GM13977 (cell line): ENCODE results near the gene PLEKHN1.

ENCODE experiments used
- DNase-seq: peaks from one replicate; pipeline ENCODE4 v3.0.0; 2012; ENCODE audit warnings: low spot score
- in situ Hi-C: fragments of 300-500 bp; cut with MboI; formaldehyde crosslinking; loops from one replicate; pipeline ENCODE4 v1.12.0; 2022; ENCODE audit warnings: low sequenced_read_pairs, low pct_unique_long_range_greater_than_20kb, mixed read lengths, inconsistent platforms; ENCODE audit not compliant: unreplicated experiment
- TF ChIP-seq, protein P1 (sequence below): IDR thresholded peaks from 2 replicates; pipeline ENCODE4 v1.5.1; 2012; ENCODE audit warnings: mild to moderate bottlenecking, control low read depth; ENCODE audit not compliant: insufficient read depth; ENCODE audit errors: extremely low read depth, missing control alignments

The PLEKHN1 gene

DNA sequence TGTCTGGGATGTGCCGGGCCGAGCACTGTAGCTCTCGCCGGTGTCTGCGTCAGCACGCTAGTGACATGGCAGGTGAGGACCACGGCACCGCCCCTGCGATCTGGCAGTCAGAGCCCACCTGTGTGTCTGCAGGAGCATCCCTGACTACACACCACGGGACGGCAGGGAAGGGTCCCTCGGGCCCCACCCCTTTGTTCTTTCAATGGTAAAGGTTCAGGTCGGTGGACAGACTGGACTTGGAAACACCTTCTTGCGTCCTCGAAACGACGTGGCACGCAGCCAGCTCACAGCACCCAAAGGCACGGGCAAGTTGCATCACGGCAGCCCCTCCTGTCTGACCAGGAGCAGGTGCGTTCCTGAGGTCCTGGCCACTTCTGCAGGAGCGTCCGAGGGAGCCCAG, 46.3 kb upstream of the PLEKHN1 start:
- in situ Hi-C loops = no loop called here
- no peak for DNase-seq
- TF ChIP-seq, protein P1, sequence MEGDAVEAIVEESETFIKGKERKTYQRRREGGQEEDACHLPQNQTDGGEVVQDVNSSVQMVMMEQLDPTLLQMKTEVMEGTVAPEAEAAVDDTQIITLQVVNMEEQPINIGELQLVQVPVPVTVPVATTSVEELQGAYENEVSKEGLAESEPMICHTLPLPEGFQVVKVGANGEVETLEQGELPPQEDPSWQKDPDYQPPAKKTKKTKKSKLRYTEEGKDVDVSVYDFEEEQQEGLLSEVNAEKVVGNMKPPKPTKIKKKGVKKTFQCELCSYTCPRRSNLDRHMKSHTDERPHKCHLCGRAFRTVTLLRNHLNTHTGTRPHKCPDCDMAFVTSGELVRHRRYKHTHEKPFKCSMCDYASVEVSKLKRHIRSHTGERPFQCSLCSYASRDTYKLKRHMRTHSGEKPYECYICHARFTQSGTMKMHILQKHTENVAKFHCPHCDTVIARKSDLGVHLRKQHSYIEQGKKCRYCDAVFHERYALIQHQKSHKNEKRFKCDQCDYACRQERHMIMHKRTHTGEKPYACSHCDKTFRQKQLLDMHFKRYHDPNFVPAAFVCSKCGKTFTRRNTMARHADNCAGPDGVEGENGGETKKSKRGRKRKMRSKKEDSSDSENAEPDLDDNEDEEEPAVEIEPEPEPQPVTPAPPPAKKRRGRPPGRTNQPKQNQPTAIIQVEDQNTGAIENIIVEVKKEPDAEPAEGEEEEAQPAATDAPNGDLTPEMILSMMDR = no peak

DNA sequence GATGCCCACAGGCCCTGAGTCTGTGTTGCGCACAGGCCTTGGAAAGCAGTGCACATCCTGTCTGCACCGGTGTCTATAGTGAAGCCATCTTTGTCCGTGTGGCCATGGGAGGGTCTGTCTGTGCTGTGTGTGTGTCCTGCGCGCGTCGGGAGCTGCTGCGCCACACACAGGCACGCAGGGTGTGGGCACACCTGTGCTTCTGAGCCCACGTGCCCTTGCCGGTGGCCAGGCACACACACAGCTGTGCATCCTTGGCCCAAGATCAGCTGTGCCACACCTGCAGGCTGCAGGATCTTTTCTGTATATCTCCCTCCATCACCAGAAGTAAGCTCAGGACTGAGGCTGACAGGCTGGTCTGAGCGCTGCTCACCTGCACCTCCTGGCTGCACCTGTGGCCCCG, 45.8 kb upstream of the PLEKHN1 start:
- DNase-seq = no peak
- in situ Hi-C loops = no loop called here
- TF ChIP-seq, protein P1 = no peak

DNA sequence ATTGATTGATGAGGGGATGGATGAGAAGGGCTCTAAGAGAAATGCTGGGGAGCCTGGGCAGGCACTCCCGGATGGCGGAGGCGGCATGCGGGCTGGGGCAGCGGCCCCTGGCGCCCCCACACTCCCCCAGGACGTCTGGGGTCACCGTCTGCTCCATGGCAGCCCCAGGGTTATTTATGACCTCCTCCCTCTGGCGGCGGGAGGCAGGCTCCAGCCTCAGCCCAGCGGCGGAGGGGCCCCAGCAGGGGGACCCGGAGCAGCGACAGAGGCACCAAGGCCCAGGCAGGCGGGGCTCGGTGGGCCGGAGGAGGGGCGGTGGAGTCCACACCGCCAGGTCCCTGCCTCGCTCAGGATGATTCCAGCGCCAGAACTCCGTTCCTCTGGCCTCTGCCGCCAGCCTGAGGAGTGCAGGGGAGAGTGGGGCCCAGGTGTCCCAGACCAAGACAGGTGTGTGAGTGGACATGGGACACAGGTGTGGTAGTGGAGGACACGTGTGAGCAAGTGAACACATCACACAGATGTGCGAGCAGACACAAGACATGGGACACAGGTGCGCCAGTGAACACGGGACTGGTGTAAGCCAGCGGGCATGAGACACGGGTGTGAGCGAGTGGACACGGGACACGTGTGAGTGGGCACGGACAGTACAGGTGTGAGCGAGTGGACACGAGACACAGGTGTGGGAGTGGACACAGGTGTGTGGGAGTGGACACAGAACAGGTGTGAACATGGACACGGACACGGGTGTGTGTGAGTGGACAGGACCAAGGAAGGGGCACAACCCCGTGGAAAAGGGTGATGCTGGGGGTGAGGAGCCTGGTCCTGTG, 45.1 kb upstream of the PLEKHN1 start:
- peak; percentile 77 for DNase-seq
- in situ Hi-C loops = no loop called here
- TF ChIP-seq, protein P1 = no peak

DNA sequence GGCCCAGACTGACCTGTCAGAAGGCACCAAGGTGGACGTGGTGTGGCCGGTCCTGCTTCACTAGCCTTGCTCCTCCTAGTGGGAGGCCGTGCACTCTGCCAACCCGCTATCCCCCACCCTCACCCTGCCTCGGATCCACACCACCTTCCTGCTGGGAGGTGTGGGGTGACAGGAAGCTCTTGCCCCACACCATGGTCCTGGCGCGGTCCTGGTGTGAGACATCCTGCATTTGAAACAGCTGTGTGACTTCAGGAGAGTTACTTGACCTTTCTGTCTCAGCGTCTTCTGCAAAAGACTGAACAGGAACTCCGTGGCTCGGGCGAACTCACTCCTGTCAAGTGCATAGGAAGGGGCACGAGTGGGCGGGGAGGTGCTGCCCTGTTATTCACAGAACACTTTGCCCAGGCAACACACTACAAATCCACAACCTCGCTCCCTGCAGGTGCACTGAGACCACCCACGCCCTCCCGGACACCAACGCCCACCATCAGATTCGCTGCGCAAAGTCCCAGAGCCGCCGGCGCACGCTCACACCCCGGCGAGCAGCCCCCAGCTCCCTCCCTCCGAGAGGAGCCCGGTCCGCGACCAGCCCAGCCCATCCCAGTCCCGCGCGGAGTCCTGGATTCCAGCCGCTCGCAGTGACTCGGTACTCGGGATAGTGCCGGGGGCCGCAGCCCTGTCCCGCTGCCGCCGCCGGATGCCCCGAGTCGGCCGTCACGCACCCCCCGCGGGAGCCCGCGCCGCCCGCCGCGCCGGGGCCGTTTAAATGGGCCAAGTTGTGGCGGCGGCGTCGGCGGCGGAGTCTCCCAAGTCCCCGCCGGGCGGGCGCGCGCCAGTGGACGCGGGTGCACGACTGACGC, 42.9 kb upstream of the PLEKHN1 start, which contains the start of gene SAMD11:
TSS of gene SAMD11 (plus strand) at position 793 of the 860 bp plus-strand sequence. CDS start 509 bp downstream, outside the sequence.
- TF ChIP-seq, protein P1 = peak; percentile 3

DNA sequence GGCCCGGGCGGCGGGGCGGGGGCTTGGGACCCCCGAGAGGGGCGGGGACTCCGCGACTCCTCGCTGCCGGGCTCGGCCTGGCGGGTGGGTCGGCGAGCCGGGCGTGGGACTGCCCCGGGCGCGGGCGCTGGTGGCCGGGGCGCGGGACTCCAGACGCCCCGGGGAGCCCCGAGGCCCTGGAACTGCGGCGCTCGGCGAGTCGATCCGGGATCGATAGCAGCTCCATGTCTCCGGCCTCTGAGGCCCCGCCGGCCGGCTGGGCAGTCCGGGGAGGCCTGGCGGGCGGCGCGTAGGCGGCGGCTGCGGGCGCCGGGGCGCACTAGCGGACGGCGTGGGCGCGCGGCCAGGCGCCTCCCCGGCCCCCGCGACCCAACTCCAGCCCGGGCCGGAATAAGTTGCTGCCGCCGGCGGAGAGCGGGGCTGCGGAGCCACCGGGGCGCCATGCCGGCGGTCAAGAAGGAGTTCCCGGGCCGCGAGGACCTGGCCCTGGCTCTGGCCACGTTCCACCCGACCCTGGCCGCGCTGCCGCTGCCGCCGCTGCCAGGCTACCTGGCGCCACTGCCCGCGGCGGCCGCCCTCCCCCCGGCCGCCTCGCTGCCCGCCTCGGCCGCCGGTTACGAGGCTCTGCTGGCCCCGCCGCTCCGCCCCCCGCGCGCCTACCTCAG, 42.2 kb upstream of the PLEKHN1 start:
- in situ Hi-C loops = no loop called here
- DNase-seq = no peak
- TF ChIP-seq, protein P1 = no peak

More for the DNA sequence above, 42.9 kb upstream of the PLEKHN1 start, which contains the start of gene SAMD11:
- in situ Hi-C loops = no loop called here
- DNase-seq = no peak
